PC-3 (cell line): ENCODE measurements around the gene HDGFL3. TPM values are rescaled to one million over a fixed set of nuclear protein-coding genes. Genes with fewer than 3 reads are reported as not detected.

Experiments used
- ATAC-seq: fragments of 200-7000 bp; cut with Tn5 transposase; 2 replicates; pipeline ENCODE4 v1.9.1; 2020; ENCODE audit warnings: mild to moderate bottlenecking, moderate library complexity
- Bru-seq: library from RNA; stranded (reverse); fragments of 400-500 nt; gene quantifications from one replicate; lab custom pipeline; 2021; lab: Mats Ljungman, UMichigan
- BruChase-seq, 2 experiments: library from RNA; stranded (reverse); fragments of 400-500 nt; gene quantifications; one replicate each; lab custom pipeline; 2021; lab: Mats Ljungman, UMichigan
- BruUV-seq: library from RNA; stranded (reverse); fragments of 400-500 nt; replicated peaks from 2 replicates; lab custom pipeline; 2021; lab: Mats Ljungman, UMichigan
- CTCF ChIA-PET: fragments of 300-600 bp; sonication (Branson Sonifier 250); formaldehyde crosslinking; loops from one replicate; lab custom pipeline; 2022; ENCODE audit warnings: antibody characterized with exemption; lab: Charles Lee
- POLR2A ChIA-PET: fragments of 300-600 bp; sonication (Branson Sonifier 250); formaldehyde crosslinking; loops from one replicate; lab custom pipeline; 2022; ENCODE audit warnings: antibody characterized with exemption; ENCODE audit not compliant: unreplicated experiment; lab: Charles Lee
- DNase-seq: peaks from one replicate; pipeline ENCODE4 v3.0.0-alpha.2; 2015
- H2AFZ ChIP-seq: fragments of 300-600 bp; sonication (generic); 2 replicates; pipeline ENCODE4 v1.6.0; 2016; ENCODE audit warnings: antibody characterized with exemption, low read length
- H3F3A ChIP-seq: fragments of 300-600 bp; sonication (generic); one replicate; pipeline ENCODE4 v1.6.0; 2017; ENCODE audit warnings: antibody characterized with exemption, low read length, control low read depth, mild to moderate bottlenecking; ENCODE audit not compliant: unreplicated experiment
- H3K27ac ChIP-seq: fragments of 300-600 bp; sonication (generic); 2 replicates; pipeline ENCODE4 v1.5.1; 2016; ENCODE audit warnings: mild to moderate bottlenecking, low read length
- H3K27me3 ChIP-seq: fragments of 300-600 bp; sonication (generic); 2 replicates; pipeline ENCODE4 v1.6.1; 2016; ENCODE audit warnings: low read length, mixed read lengths
- H3K36me3 ChIP-seq: fragments of 300-600 bp; sonication (generic); 2 replicates; pipeline ENCODE4 v1.6.1; 2016; ENCODE audit warnings: low read depth, mixed run types, low read length, mixed read lengths
- H3K4me1 ChIP-seq: fragments of 300-600 bp; sonication (generic); 2 replicates; pipeline ENCODE4 v1.5.1; 2016; ENCODE audit warnings: low read length; ENCODE audit not compliant: insufficient read depth
- H3K4me2 ChIP-seq: fragments of 300-600 bp; sonication (generic); 2 replicates; pipeline ENCODE4 v1.6.0; 2016; ENCODE audit warnings: low read length
- H3K4me3 ChIP-seq: fragments of 300-600 bp; sonication (generic); 2 replicates; pipeline ENCODE4 v1.5.1; 2016; ENCODE audit warnings: mild to moderate bottlenecking, low read length, mixed read lengths
- H3K79me2 ChIP-seq: fragments of 300-600 bp; sonication (generic); 2 replicates; pipeline ENCODE4 v1.6.1; 2017; ENCODE audit warnings: low read length, mixed read lengths
- H3K9ac ChIP-seq: fragments of 300-600 bp; sonication (generic); 2 replicates; pipeline ENCODE4 v1.6.0; 2016; ENCODE audit warnings: mild to moderate bottlenecking, low read length
- H3K9me2 ChIP-seq: fragments of 300-600 bp; sonication (generic); replicated peaks from 2 replicates; pipeline ENCODE4 v1.6.1; 2016; ENCODE audit warnings: mixed run types, low read length, mixed read lengths
- H3K9me3 ChIP-seq: fragments of 300-600 bp; sonication (generic); 2 replicates; pipeline ENCODE4 v1.6.1; 2016; ENCODE audit warnings: low read length, mixed read lengths
- H4K20me1 ChIP-seq: fragments of 300-600 bp; sonication (generic); 2 replicates; pipeline ENCODE4 v1.6.1; 2016; ENCODE audit warnings: low read length, mixed read lengths
- CTCF ChIP-seq: fragments of 300-600 bp; sonication (generic); conservative IDR thresholded peaks from 2 replicates; pipeline ENCODE4 v1.5.1; 2017; ENCODE audit warnings: antibody characterized with exemption, low read depth, mild to moderate bottlenecking, low read length
- EZH2phosphoT487 ChIP-seq: fragments of 300-600 bp; sonication (generic); IDR thresholded peaks from 2 replicates; pipeline ENCODE4 v1.6.1; 2018; ENCODE audit warnings: mild to moderate bottlenecking, antibody characterized with exemption, low read length, borderline replicate concordance
- intact Hi-C: fragments of 100-400 bp; cut with micrococcal nuclease; formaldehyde crosslinking; loops from 2 replicates; pipeline ENCODE4 v1.9.0; 2023
- long read RNA-seq: library from polyadenylated mRNA; unstranded; transcript quantifications from one replicate; pipeline ENCODE4 v2.0.0, GENCODE V29; 2021; ENCODE audit not compliant: unreplicated experiment
- total RNA-seq: library from RNA; depleted of rRNA; stranded (reverse); fragments of >200 nt; gene quantifications from 2 replicates; pipeline ENCODE4 v1.2.3, GENCODE V29; 2014; rRNA removed

Gene HDGFL3
- total RNA-seq (38.4 and 49.4 TPM in 2 replicates), Bru-seq, nascent RNA (percentile 66 among the genes with signal in this experiment), BruChase-seq, experiment 1, labeled RNA remaining after a 6-hour chase (percentile 59 among the genes with signal in this experiment), BruChase-seq, experiment 2, labeled RNA remaining after a 2-hour chase (percentile 59 among the genes with signal in this experiment)
- long read RNA-seq, full-length matches to known transcripts, result 51 of 67 reads
- long read RNA-seq, partial matches to known transcripts, result 3 of 67 reads
- long read RNA-seq, other reads (novel, unspliced or antisense), result 13 of 67 reads

- Histone ChIP-seq H4K20me1 (no peaks in the 10 kb centered on the region), H3K36me3 (no peaks in the 10 kb centered on the region), H3F3A (peaks cover 4% of the 10 kb centered on the region), H3K79me2 (peaks cover 44% of the 10 kb centered on the region), H3K27me3 (no peaks in the 10 kb centered on the region), H2AFZ (peak within 1 kb of the TSS; percentile 98), H3K9ac (peak within 1 kb of the TSS; percentile 78), H3K4me1 (peaks cover 29% of the 10 kb centered on the region), H3K4me3 (peak within 1 kb of the TSS; percentile 83), H3K9me3 (no peaks in the 10 kb centered on the region), H3K4me2 (peak within 1 kb of the TSS; percentile 90), H3K27ac (no peak within 1 kb of the TSS), H3K9me2 (no peaks in the 10 kb centered on the region)
- DNase-seq (peak; percentile 59), ATAC-seq (peak; percentile 38)
- BruUV-seq, result no TSS peak
- ChIA-PET POLR2A (interaction anchor here (0.6 kb wide), 1 partner anchor 40 kb away, joined by 4 read pairs; no protein-coding TSS in a partner anchor), CTCF (no interaction called here)
- intact Hi-C loops, result loop anchor here (2.0 to 5.0 kb wide), 3 partner anchors 56 to 197 kb away; partner anchors contain the start of genes BTBD1 and C15orf40
- peak; percentile 35; the same call in 1 of the 2 replicates for TF ChIP-seq CTCF
- no peak for TF ChIP-seq EZH2phosphoT487
Measured at GRCh38 chr15:83207660-83208366, at the start of gene HDGFL3. HDGFL3 (minus strand) TSS chr15:83207823; CDS start chr15:83207414, 409 bp downstream.

- no peak overlapping the region for H3K4me3 ChIP-seq
- H3K9me2 ChIP-seq, result no peaks in the 10 kb centered on the region
- POLR2A ChIA-PET, result no interaction called here
- peaks cover 11% of the 10 kb centered on the region for H3K4me1 ChIP-seq
- no peak overlapping the region for H3K4me2 ChIP-seq
- no TSS peak for BruUV-seq
- H3K79me2 ChIP-seq, result no peaks in the 10 kb centered on the region
- DNase-seq (peak; percentile 46), ATAC-seq (peak; percentile 29; the same call in 1 of the 2 replicates)
- no peaks in the 10 kb centered on the region for H4K20me1 ChIP-seq
- H3F3A ChIP-seq, result no peaks in the 10 kb centered on the region
- no peaks in the 10 kb centered on the region for H3K27me3 ChIP-seq
- intact Hi-C loops, result loop anchor here (5.0 kb wide), 1 partner anchor 37 kb away; no protein-coding TSS in a partner anchor
- no peak for TF ChIP-seq EZH2phosphoT487
- TF ChIP-seq CTCF, result no peak
- no peak overlapping the region for H2AFZ ChIP-seq
- no peaks in the 10 kb centered on the region for H3K36me3 ChIP-seq
- no peaks in the 10 kb centered on the region for H3K9me3 ChIP-seq
- H3K9ac ChIP-seq, result no peak overlapping the region
- CTCF ChIA-PET, result interaction anchor here (0.7 kb wide), 1 partner anchor 241 kb away, joined by 3 read pairs; no protein-coding TSS in a partner anchor
- no peak overlapping the region for H3K27ac ChIP-seq
Measured at GRCh38 chr15:83250781-83251180, 43.2 kb upstream of the HDGFL3 start.
